ENCODE results near the gene PROS1.

The PROS1 gene

GRCh38 chr3:93973131-93974126, at the start of gene PROS1:
PROS1 (minus strand) TSS chr3:93973896; CDS start chr3:93973749, 147 bp downstream.
- peak; percentile 54 to 56 for DNase-seq (ENCODE audit: low read depth in 2 of 2)

- DNase-seq (ENCODE audit: low read depth in 2 of 2), result no peak
These were observed 46.6 kb upstream of the PROS1 start for GRCh38 chr3:94020293-94020692.

DNA sequence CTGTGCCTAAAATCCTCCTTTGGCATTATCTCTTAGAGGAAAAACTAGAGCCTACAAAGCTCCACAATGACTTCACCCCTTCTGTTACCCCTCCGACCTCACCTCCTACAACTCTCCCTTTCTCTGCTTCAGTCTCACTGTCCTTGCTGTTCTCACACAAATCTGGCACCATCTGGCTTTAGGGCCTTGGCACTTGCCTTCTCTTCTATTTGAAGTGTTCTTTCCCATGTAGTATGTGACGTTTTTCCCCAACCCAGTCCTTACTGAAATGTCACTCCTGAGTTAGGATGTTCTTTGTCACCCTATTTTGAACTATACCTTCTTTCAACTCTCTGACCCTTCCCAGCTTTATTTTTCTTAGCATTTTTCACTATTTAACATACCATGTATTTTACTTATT, 46.0 kb upstream of the PROS1 start:
- DNase-seq (ENCODE audit: low read depth in 2 of 2), result no peak

GRCh38 chr3:94015025-94015424, 41.3 kb upstream of the PROS1 start:
- DNase-seq (ENCODE audit: low read depth in 2 of 2), result no peak

- DNase-seq (ENCODE audit: low read depth in 2 of 2), result no peak
These were observed 38.5 kb upstream of the PROS1 start for GRCh38 chr3:94012185-94012584.

- no peak for DNase-seq (ENCODE audit: low read depth in 2 of 2)
These were observed 37.6 kb upstream of the PROS1 start for GRCh38 chr3:94011233-94011711.

- DNase-seq (ENCODE audit: low read depth in 2 of 2), result no peak
These were observed 35.9 kb upstream of the PROS1 start for GRCh38 chr3:94009608-94010007.

GRCh38 chr3:94008253-94008652, 34.6 kb upstream of the PROS1 start:
- no peak for DNase-seq (ENCODE audit: low read depth in 2 of 2)

DNA sequence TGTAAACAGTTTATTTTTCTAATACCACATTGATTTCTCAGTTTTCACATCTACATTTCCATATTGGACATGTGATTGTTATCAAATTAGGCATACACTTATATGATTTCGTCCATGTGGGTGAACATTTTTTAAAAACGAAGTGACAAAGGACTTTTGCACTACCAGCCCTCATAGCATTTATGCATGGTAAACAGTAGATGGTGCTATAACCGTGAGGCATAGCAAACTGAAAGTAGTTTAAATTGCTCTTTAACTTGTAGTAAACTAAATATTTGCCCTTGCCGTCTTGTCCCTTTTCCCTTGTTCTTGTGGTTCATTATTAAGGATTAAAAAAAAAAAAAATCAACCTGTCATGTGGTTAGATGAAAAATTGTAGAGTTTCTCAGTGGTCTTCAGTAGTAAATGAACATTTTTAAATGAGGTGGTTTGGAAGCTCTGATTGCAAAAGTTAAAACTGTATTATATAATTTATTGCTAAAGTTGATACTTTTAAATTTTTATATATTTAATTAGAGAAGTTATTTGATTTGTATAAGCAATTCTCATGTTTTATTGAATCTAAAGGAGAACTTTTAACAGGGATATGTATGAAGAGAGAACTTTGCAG, 30.7 kb upstream of the PROS1 start:
- peak in 1 of 2 experiments; percentile 38 for DNase-seq (ENCODE audit: low read depth in 2 of 2)

- DNase-seq (ENCODE audit: low read depth in 2 of 2), result no peak
These were observed 28.3 kb upstream of the PROS1 start for GRCh38 chr3:94001827-94002495.

- DNase-seq (ENCODE audit: low read depth in 2 of 2), result no peak
These were observed 27.5 kb upstream of the PROS1 start for GRCh38 chr3:94001191-94001590.

- DNase-seq (ENCODE audit: low read depth in 2 of 2), result no peak
These were observed 20.4 kb upstream of the PROS1 start for GRCh38 chr3:93994056-93994455.

DNA sequence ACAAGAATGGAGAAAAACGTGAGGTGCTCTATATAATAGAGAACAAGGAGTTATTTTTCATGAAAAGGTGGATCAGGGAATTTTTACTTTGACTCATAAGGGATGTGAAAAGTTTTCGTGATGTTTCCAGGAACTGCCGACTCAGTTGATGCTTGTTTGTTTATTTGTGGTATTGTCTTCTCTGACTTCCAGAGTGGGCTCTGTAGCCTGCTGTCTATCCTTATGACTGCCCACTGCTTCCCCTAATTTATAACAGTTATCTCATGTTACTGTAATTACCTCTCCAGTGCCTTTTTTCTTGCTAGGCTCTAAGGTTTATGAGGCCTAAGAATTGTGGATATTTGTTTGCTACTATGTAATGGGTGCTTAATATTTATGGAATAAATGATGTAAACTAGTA, 18.5 kb upstream of the PROS1 start:
- no peak for DNase-seq (ENCODE audit: low read depth in 2 of 2)

- no peak for DNase-seq (ENCODE audit: low read depth in 2 of 2)
These were observed 17.9 kb upstream of the PROS1 start for GRCh38 chr3:93991631-93992030.

GRCh38 chr3:93989241-93989640, 15.5 kb upstream of the PROS1 start:
- DNase-seq (ENCODE audit: low read depth in 2 of 2), result no peak

GRCh38 chr3:93988764-93989163, 15.1 kb upstream of the PROS1 start:
- no peak for DNase-seq (ENCODE audit: low read depth in 2 of 2)

- no peak for DNase-seq (ENCODE audit: low read depth in 2 of 2)
These were observed 14.6 kb upstream of the PROS1 start for GRCh38 chr3:93988283-93988682.

GRCh38 chr3:93984618-93985017, 10.9 kb upstream of the PROS1 start:
- DNase-seq (ENCODE audit: low read depth in 2 of 2), result no peak

DNA sequence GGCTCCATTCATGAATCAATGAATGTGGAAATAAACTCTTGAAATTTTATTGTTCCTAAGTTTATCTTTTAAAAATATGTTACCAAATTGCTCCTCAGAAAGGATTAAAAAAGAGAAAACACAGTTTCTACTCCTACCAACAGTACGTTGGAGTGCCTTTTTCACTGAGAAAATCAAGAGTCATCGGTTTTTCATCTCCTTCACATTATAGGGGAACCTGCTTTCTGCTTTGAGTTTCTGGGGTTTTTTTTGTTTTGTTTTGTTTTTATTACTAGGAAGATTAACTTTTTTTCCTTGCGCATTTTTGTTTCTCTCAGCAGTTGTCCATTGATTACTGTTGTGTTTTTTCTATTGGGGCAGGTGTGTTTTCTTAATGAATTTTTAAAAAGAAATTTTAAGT, 9.7 kb upstream of the PROS1 start:
- no peak for DNase-seq (ENCODE audit: low read depth in 2 of 2)

GRCh38 chr3:93981649-93982048, 8.0 kb upstream of the PROS1 start:
- DNase-seq (ENCODE audit: low read depth in 2 of 2), result no peak

DNA sequence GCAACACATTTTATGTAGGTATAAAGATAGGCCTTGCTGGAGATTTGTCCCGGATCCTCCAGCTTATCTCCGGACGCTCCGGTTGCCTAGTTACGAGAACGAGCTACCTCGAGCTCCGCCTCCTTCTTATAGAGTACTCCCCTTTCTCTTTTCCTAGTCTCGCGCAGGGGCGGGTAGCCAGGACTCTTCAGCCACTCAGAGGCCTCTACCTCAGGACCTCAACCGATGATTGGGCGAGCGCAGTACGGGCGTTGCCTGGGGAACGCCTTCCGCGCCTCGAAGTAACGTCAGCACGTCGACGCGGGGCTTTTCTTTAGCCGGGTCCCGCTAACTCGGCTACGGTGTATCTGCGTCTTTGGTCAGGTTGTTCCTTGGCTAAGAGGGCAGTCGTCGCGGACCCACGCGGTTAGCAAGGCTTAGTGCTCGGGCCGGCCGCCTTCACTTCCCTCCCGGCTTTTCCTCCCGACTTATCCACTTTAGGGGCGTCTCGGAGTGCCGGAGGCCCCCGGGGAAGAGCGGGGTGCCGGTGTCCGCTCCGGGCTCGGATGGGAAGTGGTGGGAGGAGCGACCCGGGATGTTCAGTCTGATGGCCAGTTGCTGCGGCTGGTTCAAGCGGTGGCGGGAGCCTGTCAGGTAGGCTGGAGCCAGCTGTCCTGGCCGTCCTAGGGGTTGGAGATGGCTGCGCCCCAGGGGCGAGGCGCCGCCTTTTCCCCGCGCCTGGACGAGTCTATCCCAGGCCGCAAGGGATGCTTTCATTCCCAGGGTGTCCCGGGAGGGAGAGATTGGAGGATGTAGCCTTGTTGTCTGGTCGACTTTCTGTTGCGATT, 6.4 kb upstream of the PROS1 start, which contains the start of gene ARL13B:
TSS of gene ARL13B (plus strand) at position 306 of the 827 bp plus-strand sequence. CDS start at position 575, 269 bp downstream.
- DNase-seq (ENCODE audit: low read depth in 2 of 2), result peak; percentile 96
